IMR-90 (cell line): ENCODE measurements around the gene SCGB1C1. TPM values are rescaled to one million over a fixed set of nuclear protein-coding genes. Genes with fewer than 3 reads are reported as not detected.

ENCODE experiments used
- ATAC-seq: fragments of 200-7000 bp; cut with Tn5 transposase; 2 replicates; pipeline ENCODE4 v1.9.1; 2020; ENCODE audit warnings: low read depth, mild to moderate bottlenecking, moderate library complexity
- BruUV-seq: library from RNA; stranded (reverse); fragments of 400-500 nt; replicated peaks from 2 replicates; lab custom pipeline; 2021; lab: Mats Ljungman, UMichigan
- CTCF ChIA-PET: fragments of 300-600 bp; formaldehyde crosslinking; extraction: SDS; loops from one replicate; lab custom pipeline; 2021; ENCODE audit warnings: antibody characterized with exemption; lab: Yijun Ruan, JAX
- POLR2A ChIA-PET: fragments of 300-600 bp; sonication (Branson Sonifier 250); formaldehyde crosslinking; loops from one replicate; lab custom pipeline; 2022; ENCODE audit warnings: antibody characterized with exemption; ENCODE audit not compliant: unreplicated experiment; lab: Charles Lee
- DNase-seq: peaks from one replicate; pipeline ENCODE4 v3.0.0; 2013
- H2AFZ ChIP-seq: replicated peaks from 2 replicates; pipeline ENCODE3; 2013; ENCODE audit warnings: low read length, mild to moderate bottlenecking; ENCODE audit not compliant: poor library complexity
- H2AK5ac ChIP-seq: 2 replicates; pipeline ENCODE4 v1.6.1; 2013; ENCODE audit warnings: low read depth, low read length, inconsistent platforms
- H2AK9ac ChIP-seq: replicated peaks from 2 replicates; pipeline ENCODE3; 2013; ENCODE audit warnings: mild to moderate bottlenecking, low read depth, low read length, moderate library complexity; ENCODE audit not compliant: poor library complexity
- H2BK120ac ChIP-seq: 2 replicates; pipeline ENCODE4 v1.6.1; 2013; ENCODE audit warnings: low read depth, low read length, inconsistent platforms
- H2BK15ac ChIP-seq: 3 replicates; pipeline ENCODE4 v1.6.1; 2013; ENCODE audit warnings: low read depth, low read length, inconsistent platforms
- H2BK20ac ChIP-seq: 2 replicates; pipeline ENCODE4 v1.6.1; 2013; ENCODE audit warnings: low read depth, mild to moderate bottlenecking, inconsistent platforms, low read length, moderate library complexity
- H2BK5ac ChIP-seq: 2 replicates; pipeline ENCODE4 v1.6.1; 2013; ENCODE audit warnings: mild to moderate bottlenecking, low read depth, low read length, inconsistent platforms; ENCODE audit not compliant: poor library complexity, severe bottlenecking
- H3K14ac ChIP-seq: replicated peaks from 2 replicates; pipeline ENCODE4 v1.6.1; 2013; ENCODE audit warnings: low read depth, low read length, inconsistent platforms
- H3K18ac ChIP-seq: 2 replicates; pipeline ENCODE4 v1.6.1; 2013; ENCODE audit warnings: low read depth, low read length, control low read depth
- H3K23ac ChIP-seq: 2 replicates; pipeline ENCODE4 v1.6.1; 2013; ENCODE audit warnings: low read depth, low read length, inconsistent platforms
- H3K27ac ChIP-seq: 2 replicates; pipeline ENCODE4 v1.5.1; 2013; ENCODE audit warnings: mild to moderate bottlenecking, control low read depth, low read length; ENCODE audit not compliant: insufficient read depth
- H3K27me3 ChIP-seq: 2 replicates; pipeline ENCODE4 v1.6.1; 2013; ENCODE audit warnings: low read length; ENCODE audit not compliant: control insufficient read depth, insufficient read depth
- H3K36me3 ChIP-seq: 2 replicates; pipeline ENCODE4 v1.6.1; 2013; ENCODE audit warnings: low read length, mixed read lengths; ENCODE audit not compliant: control insufficient read depth, insufficient read depth
- H3K4ac ChIP-seq: 2 replicates; pipeline ENCODE4 v1.6.1; 2013; ENCODE audit warnings: low read depth, low read length, inconsistent platforms
- H3K4me1 ChIP-seq: 2 replicates; pipeline ENCODE4 v1.6.1; 2013; ENCODE audit warnings: low read length, mixed read lengths; ENCODE audit not compliant: control insufficient read depth, insufficient read depth
- H3K4me2 ChIP-seq: 2 replicates; pipeline ENCODE4 v1.6.1; 2013; ENCODE audit warnings: low read depth, mild to moderate bottlenecking, control low read depth, low read length, moderate library complexity
- H3K4me3 ChIP-seq: 2 replicates; pipeline ENCODE4 v1.5.1; 2013; ENCODE audit warnings: low read depth, mild to moderate bottlenecking, control low read depth, low read length, moderate library complexity; ENCODE audit not compliant: insufficient read depth
- H3K56ac ChIP-seq: 2 replicates; pipeline ENCODE4 v1.6.1; 2013; ENCODE audit warnings: low read length, inconsistent platforms; ENCODE audit not compliant: insufficient read depth; ENCODE audit errors: extremely low read depth
- H3K79me1 ChIP-seq, 2 experiments: 2 replicates each; pipeline ENCODE4 v1.6.1; 2013; ENCODE audit warnings: low read length in 2 of 2, inconsistent platforms in 1 of 2, low read depth in 1 of 2
- H3K9ac ChIP-seq: 2 replicates; pipeline ENCODE4 v1.6.1; 2013; ENCODE audit warnings: low read depth, low read length, control low read depth
- H3K9me1 ChIP-seq: 2 replicates; pipeline ENCODE4 v1.6.1; 2013; ENCODE audit warnings: low read length, inconsistent platforms; ENCODE audit not compliant: insufficient read depth
- H3K9me3 ChIP-seq: 2 replicates; pipeline ENCODE4 v1.6.1; 2013; ENCODE audit warnings: low read length; ENCODE audit not compliant: control insufficient read depth, insufficient read depth
- H4K20me1 ChIP-seq: 2 replicates; pipeline ENCODE4 v1.6.1; 2013; ENCODE audit warnings: low read length, inconsistent platforms; ENCODE audit not compliant: insufficient read depth
- H4K5ac ChIP-seq: 2 replicates; pipeline ENCODE4 v1.6.1; 2013; ENCODE audit warnings: mild to moderate bottlenecking, low read depth, low read length, control low read depth
- H4K8ac ChIP-seq, 2 experiments: 2 replicates each; pipeline ENCODE4 v1.6.1; 2013; ENCODE audit warnings: low read depth in 2 of 2, low read length in 2 of 2, control low read depth in 1 of 2, inconsistent platforms in 1 of 2
- H4K91ac ChIP-seq: 2 replicates; pipeline ENCODE4 v1.6.1; 2013; ENCODE audit warnings: low read depth, low read length, inconsistent platforms; ENCODE audit not compliant: insufficient read depth
- BHLHE40 ChIP-seq: fragments of 150-350 bp; IDR thresholded peaks from 2 replicates; pipeline ENCODE4 v1.6.1; 2016; ENCODE audit warnings: mild to moderate bottlenecking, low read depth, low read length
- MAFK ChIP-seq: IDR thresholded peaks from 2 replicates; pipeline ENCODE4 v1.6.1; 2012; ENCODE audit warnings: low read depth, low read length, improper control_type of control experiment
- NFE2L2 ChIP-seq: fragments of 150-350 bp; IDR thresholded peaks from 2 replicates; pipeline ENCODE4 v1.6.1; 2016; ENCODE audit warnings: low read depth, mild to moderate bottlenecking, low read length
- WGBS, 2 experiments: methylation state at CpG; one replicate each; pipeline versions ENCODE4 v1.1.5 to v1.1.7; 2013; ENCODE audit warnings: missing lambda C conversion rate in 2 of 2; ENCODE audit not compliant: insufficient read length in 1 of 2; ENCODE audit errors: extremely low coverage in 2 of 2; 5-methylcytosine and 5-hydroxymethylcytosine counted together
- dilution Hi-C: fragments of 300-500 bp; cut with HindIII; formaldehyde crosslinking; loops from one replicate; pipeline ENCODE4 v1.14.3; 2018; ENCODE audit warnings: low sequenced_read_pairs; ENCODE audit not compliant: unreplicated experiment
- in situ Hi-C: fragments of 300-500 bp; cut with MboI; formaldehyde crosslinking; loops from 3 replicates; pipeline ENCODE4 v1.14.3; 2019; ENCODE audit warnings: low sequenced_read_pairs, inconsistent platforms, mixed read lengths
- intact Hi-C: fragments of 100-400 bp; cut with micrococcal nuclease; formaldehyde crosslinking; loops from 2 replicates; pipeline ENCODE4 v1.10.0; 2022
- polyA plus RNA-seq, 3 experiments: library from polyadenylated mRNA; depleted of rRNA; stranded (reverse); fragments of >200 nt; gene quantifications; 2 replicates each; pipeline ENCODE4 v1.2.3, GENCODE V29; 2012; ENCODE audit warnings: low replicate concordance in 1 of 3
- total RNA-seq: library from RNA; depleted of rRNA; stranded (reverse); fragments of >200 nt; gene quantifications from 2 replicates; pipeline ENCODE4 v1.2.3, GENCODE V29; 2012

Gene SCGB1C1
- total and polyA plus RNA-seq, 2 of the 4 experiments (the other 2 are of a cell fraction) = not detected

DNA sequence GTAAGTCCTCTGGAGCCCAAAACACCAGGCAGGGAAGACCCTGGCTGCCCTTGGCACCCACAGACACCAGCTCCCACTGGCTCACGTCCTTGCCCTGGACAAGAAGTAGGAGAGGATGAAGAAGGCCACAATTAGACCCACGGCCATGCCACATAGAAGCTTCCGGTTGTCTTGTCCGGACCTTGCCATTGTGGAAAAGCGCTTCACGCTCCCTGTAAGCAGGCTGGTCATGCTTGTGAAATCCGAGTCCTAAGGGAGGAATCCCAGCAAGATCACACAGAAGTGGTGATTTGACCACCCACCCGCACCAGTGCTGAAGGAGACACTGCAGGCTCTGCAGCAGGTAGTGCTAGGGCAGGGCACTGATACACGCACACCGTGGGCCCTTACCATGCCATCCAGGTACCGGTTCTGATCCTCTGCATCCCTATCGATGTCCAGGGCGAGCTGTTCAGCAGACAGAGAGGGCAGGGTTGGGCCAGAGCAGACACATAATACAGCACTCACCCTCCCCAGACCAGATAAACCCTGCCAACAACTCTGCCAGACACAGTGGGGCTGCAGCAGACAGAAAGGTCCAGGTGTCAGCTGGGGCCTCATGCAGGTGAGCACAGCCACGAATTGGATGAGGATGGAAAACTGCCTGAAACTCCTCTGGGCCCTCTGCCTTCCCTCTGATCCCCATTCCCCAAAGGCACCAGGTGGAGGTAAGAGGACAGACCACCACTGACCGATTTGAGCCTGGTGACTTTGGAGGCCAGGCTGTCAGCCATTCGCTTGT is 12.5 kb downstream of the SCGB1C1 start:
- ChIA-PET POLR2A (no interaction called here), CTCF (no interaction called here)
- DNase-seq = no peak
- 94% methylated on average over 8 of the region's 16 CpGs; no CpG with 5 or more reads in 1 of the 2 experiments for WGBS, 2 experiments
- in situ Hi-C loops (no loop called here), dilution Hi-C loops (no loop called here), intact Hi-C loops (loop anchor here (2.0 to 5.0 kb wide), 4 partner anchors 102 to 312 kb away; partner anchors contain the start of gene IFITM2)
- Histone ChIP-seq H3K4me3 (0 out of 2 replicates have a peak overlapping the region, but pooled peaks have one; percentile 70), H2BK5ac (no peak overlapping the region), H4K20me1 (peaks cover 82% of the 10 kb centered on the region), H3K4ac (no peak overlapping the region), H3K9ac (peak overlapping the region; percentile 95), H3K9me3 (no peaks in the 10 kb centered on the region), H2BK15ac (no peak overlapping the region), H4K8ac (no peak overlapping the region), H3K79me1 (peaks cover 34 to 86% of the 10 kb centered on the region in 2 experiments; a peak in 3 of 4 replicates), H2AK9ac (peak overlapping the region; percentile 25), H3K4me1 (peaks cover 18% of the 10 kb centered on the region), H3K27me3 (no peaks in the 10 kb centered on the region), H3K9me1 (peaks cover 29% of the 10 kb centered on the region), H2BK20ac (no peak overlapping the region), H3K36me3 (peaks cover 51% of the 10 kb centered on the region), H3K18ac (no peak overlapping the region), H3K56ac (no peak overlapping the region), H4K5ac (no peak overlapping the region), H3K14ac (no peak overlapping the region), H4K91ac (no peak overlapping the region), H3K27ac (no peak overlapping the region), H2BK120ac (no peak overlapping the region), H3K4me2 (peak overlapping the region; percentile 94), H2AFZ (no peak overlapping the region), H2AK5ac (no peak overlapping the region; the same call in 1 of the 2 replicates), H3K23ac (0 out of 2 replicates have a peak overlapping the region, but pooled peaks have one; percentile 23)
- TF ChIP-seq MAFK (no peak), BHLHE40 (no peak), NFE2L2 (no peak)
- ATAC-seq = no peak
- BruUV-seq = no TSS peak
